Brain microvascular endothelial cell (primary cell): ENCODE measurements around the gene CCNB3.

Source experiments
- DNase-seq: peaks from one replicate; pipeline ENCODE4 v3.0.0-alpha.2; 2020
- H3K27ac ChIP-seq: fragments of 250-450 bp; sonication (Bioruptor Pico); 2 replicates; pipeline ENCODE4 v1.5.1; 2020; ENCODE audit warnings: mild to moderate bottlenecking, moderate library complexity
- H3K27me3 ChIP-seq: fragments of 250-450 bp; sonication (Bioruptor Pico); replicated peaks from 2 replicates; pipeline ENCODE4 v1.5.1; 2020; ENCODE audit warnings: mild to moderate bottlenecking
- H3K36me3 ChIP-seq: fragments of 250-450 bp; sonication (Bioruptor Pico); replicated peaks from 2 replicates; pipeline ENCODE4 v1.5.1; 2020; ENCODE audit warnings: mild to moderate bottlenecking
- H3K4me3 ChIP-seq: 2 replicates; pipeline ENCODE4 v1.5.1; 2011; ENCODE audit warnings: low read depth, mild to moderate bottlenecking, control low read depth, low read length, moderate library complexity
- CTCF ChIP-seq: IDR thresholded peaks from 2 replicates; pipeline ENCODE4 v1.5.1; 2011; ENCODE audit warnings: low read depth, mild to moderate bottlenecking, moderate library complexity, low read length, control low read depth, inconsistent platforms; ENCODE audit errors: missing control alignments
- in situ Hi-C: cut with HindIII; loops from 2 replicates; pipeline ENCODE4 v1.10.0; 2017; ENCODE audit warnings: low sequenced_read_pairs, low pct_ligation_motif_present

Gene CCNB3

DNA sequence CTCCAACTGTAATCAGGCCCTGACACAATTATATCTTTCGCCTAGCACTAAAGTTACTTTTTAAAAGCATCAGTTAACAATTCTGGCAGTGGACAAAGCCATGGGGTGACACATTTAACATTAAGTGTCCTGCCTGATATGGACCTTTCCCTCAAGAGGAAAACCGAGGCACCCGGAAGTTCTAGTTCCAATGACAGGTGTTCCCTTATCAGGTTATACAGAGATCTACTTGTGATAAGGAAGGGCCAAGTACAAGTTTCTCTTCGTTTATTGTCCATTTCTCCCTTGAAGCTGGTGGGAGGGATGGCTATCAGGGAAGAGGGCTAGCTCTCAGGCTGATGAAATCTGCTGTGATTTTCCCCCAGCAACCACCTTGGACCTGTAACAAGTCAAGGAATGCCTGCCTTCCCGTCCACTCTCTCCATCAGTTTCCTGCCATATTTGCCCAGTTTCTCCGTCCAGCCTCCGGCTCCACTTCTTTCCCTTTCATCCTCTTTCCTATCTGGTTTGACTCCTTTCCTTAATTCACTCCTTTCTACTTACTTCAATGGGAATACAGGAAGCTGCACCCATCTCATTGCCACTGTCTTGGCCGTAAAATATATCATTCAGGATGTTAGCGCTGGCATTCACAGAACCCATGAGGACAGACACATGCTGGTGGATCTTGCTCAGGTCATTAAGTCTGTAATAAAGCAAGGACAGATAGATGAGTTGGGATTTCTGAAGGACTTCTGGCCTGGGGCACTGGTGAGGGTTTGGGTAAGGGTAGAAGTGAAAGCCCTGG lies 171.1 kb downstream of the CCNB3 start:
- in situ Hi-C loops: no loop called here
- Histone ChIP-seq H3K27me3 (no peaks in the 10 kb centered on the region), H3K4me3 (no peak overlapping the region), H3K36me3 (no peaks in the 10 kb centered on the region), H3K27ac (no peak overlapping the region)
- no peak for DNase-seq
- no peak for TF ChIP-seq CTCF

DNA sequence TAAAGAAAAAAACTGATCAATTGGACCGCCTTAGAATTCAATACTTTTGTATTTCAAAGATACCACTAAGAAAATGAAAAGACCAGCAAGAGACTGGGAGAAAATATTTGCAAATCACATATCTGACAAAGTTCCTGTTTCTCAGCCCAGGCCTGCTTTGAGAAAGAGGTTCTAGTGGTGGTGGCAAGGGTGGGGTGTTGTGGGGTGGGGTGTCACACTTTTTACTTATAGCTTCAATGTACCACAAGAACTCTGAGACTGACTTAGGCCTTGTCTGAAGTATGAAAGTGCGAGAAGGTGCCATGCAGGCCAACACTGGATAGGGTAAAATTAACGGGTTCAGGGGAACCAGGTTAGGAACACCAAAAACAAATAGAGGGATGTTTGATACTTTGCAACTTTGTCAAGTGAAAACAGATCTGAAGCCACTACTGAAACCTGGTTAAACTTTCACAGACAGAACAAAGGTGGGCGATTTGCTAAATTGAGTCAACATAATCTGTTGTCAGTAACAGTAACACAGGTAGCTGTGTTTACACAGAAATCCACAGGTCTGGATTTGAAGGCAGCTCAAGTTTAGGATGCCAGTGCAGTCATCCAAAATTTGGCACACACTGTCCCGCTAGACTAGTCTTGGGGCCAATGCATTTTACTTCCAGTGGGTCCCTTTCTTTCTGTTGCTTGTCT lies 177.3 kb downstream of the CCNB3 start:
- Histone ChIP-seq H3K27me3 (no peaks in the 10 kb centered on the region), H3K27ac (no peak overlapping the region), H3K4me3 (no peak overlapping the region), H3K36me3 (no peaks in the 10 kb centered on the region)
- TF ChIP-seq CTCF: no peak
- no peak for DNase-seq
- in situ Hi-C loops: no loop called here

DNA sequence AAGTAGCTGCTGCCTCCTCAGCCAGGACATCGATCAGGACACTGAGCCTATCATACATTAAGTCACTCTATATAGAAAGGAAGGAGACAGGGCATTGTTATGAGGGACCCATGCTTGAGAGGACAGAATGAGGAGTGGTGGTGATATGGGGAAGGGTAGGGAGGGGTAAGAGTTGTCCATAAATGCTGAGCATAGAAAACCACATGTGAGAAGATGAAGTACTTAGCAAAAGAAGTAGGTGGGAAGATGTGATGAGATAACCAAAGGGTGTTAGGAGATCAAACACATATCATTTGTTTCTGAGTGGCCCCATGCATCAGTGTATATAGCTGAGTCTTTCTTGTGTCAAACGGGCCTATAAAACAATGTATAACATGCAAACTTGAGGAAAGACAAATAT lies 182.0 kb downstream of the CCNB3 start:
- no peaks in the 10 kb centered on the region for H3K36me3 ChIP-seq
- in situ Hi-C loops: no loop called here
- DNase-seq: no peak
- H3K27ac ChIP-seq: no peak overlapping the region
- no peaks in the 10 kb centered on the region for H3K27me3 ChIP-seq
- no peak for TF ChIP-seq CTCF
- no peak overlapping the region for H3K4me3 ChIP-seq

- in situ Hi-C loops: no loop called here
- no peak overlapping the region for H3K27ac ChIP-seq
- H3K27me3 ChIP-seq: no peaks in the 10 kb centered on the region
- no peak for TF ChIP-seq CTCF
- H3K4me3 ChIP-seq: no peak overlapping the region
- H3K36me3 ChIP-seq: no peaks in the 10 kb centered on the region
- DNase-seq: no peak
Measured at GRCh38 chrX:50393902-50394301, 189.3 kb downstream of the CCNB3 start.
